ENCODE measurements around the gene HSD11B2.

The HSD11B2 gene

DNA sequence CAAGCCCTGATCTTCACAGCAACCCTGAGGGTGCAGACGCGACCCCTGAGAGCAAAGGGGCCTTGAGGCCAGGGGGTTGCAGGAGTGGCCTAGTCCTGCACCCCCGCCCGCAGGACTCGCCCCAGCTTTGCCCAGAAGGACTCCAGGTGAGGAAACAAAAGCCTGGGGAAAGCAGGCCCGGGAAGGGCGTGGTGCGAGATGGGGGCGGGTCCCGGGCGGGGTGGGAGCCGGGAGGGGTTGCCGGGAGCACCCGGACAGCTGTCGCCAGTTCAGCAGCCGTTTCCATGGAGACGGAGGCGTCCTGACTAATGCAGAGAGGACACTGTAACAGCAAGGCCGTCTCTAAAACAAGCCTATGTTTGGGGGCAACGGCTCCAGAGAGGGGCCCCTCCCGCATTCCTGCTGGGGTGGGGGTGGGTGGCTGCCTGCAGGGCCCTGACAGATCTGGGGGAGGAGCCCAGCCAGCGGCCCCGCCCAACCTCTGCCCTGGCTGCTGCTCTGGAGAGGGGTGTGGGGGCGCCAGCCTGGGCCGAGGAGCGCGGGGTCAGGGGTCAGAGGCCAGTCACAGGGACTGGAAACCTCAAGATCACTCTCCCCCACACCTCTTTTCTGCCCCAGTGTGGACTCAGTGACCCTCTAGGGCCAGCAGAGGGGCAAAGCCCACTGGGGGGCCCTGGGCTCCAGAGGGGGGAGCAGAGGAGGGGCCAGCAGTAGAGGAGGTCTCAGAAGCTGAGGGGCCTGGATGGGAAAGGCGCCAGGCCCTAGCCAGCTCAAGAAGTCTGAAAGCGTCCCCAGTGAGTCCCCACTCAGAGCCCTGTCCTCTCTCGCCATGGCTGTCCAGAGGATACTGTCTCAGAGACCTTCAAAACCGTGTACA is 34.5 kb upstream of the HSD11B2 start:
- TF ChIP-seq, protein P1, sequence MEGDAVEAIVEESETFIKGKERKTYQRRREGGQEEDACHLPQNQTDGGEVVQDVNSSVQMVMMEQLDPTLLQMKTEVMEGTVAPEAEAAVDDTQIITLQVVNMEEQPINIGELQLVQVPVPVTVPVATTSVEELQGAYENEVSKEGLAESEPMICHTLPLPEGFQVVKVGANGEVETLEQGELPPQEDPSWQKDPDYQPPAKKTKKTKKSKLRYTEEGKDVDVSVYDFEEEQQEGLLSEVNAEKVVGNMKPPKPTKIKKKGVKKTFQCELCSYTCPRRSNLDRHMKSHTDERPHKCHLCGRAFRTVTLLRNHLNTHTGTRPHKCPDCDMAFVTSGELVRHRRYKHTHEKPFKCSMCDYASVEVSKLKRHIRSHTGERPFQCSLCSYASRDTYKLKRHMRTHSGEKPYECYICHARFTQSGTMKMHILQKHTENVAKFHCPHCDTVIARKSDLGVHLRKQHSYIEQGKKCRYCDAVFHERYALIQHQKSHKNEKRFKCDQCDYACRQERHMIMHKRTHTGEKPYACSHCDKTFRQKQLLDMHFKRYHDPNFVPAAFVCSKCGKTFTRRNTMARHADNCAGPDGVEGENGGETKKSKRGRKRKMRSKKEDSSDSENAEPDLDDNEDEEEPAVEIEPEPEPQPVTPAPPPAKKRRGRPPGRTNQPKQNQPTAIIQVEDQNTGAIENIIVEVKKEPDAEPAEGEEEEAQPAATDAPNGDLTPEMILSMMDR (IDR thresholded peaks at IDR 0.05; ENCODE audit: low read depth, low read length, missing control alignments), result no peak
- no peak for DNase-seq (ENCODE audit: low read depth)
- in situ Hi-C loops (cut with HindIII; ENCODE audit: low sequenced_read_pairs), result loop anchor here (5.0 kb wide), 1 partner anchor 69 kb away; the partner anchor contains the start of genes KCTD19 and LRRC36
- H3K4me3 ChIP-seq (ENCODE audit: low read depth, low read length), result no peak overlapping the region

DNA sequence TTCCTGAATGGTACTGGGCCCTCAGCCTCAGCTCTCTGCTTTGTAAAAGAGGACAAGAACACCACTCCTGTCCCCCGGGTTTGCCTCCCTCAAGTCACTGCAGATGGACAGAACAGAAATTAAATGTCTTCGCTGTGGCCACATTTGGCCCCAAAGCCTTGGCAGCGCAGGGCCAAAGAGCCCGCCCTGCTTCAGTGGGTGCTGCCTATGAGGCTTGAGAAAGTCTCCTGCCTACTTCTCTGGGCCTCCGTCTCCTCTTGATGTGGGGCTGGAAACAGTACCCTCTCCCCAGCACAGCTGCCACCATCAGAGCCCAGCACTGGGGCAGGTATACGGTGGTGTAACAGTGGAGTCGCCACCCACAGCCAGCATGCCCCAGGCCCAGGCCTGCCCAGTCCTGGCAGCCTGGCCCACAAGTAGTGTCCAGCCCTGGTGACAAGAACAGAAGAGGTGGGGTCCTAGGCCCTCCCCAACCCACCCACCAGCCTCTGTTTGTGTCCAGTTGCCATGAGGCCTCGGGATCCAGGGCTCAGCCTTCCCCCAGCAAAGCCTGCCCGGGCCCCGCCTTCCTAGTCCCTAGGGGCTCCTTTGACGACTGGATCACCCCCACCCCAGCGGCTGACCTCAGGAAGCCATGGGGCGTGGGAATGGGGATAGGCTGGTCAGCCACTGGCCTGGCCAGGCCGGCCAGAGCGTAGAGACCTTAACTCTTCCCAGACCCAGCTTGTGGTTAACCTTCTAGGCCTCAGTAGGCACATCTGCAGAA is 33.7 kb upstream of the HSD11B2 start:
- TF ChIP-seq, protein P1 (IDR thresholded peaks at IDR 0.05; ENCODE audit: low read depth, low read length, missing control alignments), result no peak
- in situ Hi-C loops (cut with HindIII; ENCODE audit: low sequenced_read_pairs), result loop anchor here (5.0 kb wide), 1 partner anchor 70 kb away; the partner anchor contains the start of genes KCTD19 and LRRC36
- H3K4me3 ChIP-seq (ENCODE audit: low read depth, low read length), result no peak overlapping the region
- DNase-seq (ENCODE audit: low read depth), result no peak

DNA sequence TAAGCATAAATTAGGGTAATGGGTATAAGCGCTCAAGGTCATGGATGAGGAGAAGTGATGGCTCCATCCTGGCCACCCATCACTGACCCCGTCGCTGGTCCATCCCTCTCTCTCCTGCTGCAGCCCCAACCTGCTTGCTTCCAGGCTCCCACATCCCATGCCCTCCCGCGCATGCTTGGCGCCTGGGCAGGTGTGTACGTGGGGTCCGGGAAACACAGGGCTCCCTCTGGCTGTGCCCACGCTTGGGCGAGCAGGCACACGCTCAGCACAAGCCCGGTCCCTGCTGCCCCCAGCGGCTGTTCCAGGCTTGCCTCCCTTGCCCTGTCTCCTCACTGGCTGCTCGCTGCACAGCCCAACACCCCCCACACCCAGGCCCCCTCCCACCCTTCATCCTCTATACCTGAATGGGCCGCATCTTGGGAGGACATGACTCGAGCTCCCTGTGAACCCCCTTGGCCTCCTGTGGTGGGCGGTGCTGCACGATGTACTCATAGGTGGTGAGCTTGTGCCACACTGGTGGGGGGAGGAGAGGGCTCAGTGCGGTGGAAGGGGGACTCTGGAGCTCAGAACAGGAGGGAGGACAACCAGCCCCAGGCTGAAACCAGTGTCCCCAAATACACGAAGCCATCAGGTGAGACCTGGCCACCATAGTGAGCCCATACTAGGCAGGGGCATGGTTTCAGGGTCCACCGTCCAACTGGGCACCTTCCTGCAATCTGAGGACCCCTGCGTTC is 32.9 kb upstream of the HSD11B2 start:
- H3K4me3 ChIP-seq (ENCODE audit: low read depth, low read length), result no peak overlapping the region
- in situ Hi-C loops (cut with HindIII; ENCODE audit: low sequenced_read_pairs), result loop anchor here (5.0 kb wide), 1 partner anchor 71 kb away; the partner anchor contains the start of genes KCTD19 and LRRC36
- no peak for DNase-seq (ENCODE audit: low read depth)
- TF ChIP-seq, protein P1 (IDR thresholded peaks at IDR 0.05; ENCODE audit: low read depth, low read length, missing control alignments), result no peak

DNA sequence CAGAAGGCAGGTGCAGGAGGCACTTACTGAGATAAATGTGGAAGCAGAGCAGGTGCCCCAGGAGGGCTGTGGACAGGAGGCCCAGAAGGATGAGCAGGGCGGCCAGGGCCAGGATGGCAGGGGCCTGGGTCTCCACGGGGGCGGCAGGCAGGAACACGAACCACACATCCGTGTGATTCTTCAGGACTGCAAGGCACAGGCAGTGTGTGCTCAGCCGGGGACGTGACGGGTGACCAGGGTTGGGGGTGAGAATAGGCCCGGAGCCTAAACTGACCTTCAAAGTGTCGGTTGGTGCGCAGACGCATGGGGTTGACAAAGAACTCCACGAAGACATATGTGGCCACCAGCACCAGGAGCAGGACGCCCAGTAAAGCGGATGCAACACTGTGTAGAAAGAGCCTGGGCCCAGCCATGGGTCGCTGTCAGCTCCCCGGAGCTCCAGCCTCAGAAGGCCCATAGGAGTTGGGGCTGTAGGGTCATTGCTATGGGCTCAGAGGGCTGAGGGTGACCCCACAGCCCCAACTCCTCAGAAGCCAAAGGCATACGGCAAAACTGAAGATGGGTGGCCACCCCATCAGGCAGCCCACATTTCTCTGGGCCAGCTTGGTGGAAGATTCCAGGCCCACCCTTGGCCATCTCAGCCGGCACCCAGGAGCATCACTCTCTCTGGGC is 32.2 kb upstream of the HSD11B2 start:
- no peak overlapping the region for H3K4me3 ChIP-seq (ENCODE audit: low read depth, low read length)
- TF ChIP-seq, protein P1 (IDR thresholded peaks at IDR 0.05; ENCODE audit: low read depth, low read length, missing control alignments), result no peak
- in situ Hi-C loops (cut with HindIII; ENCODE audit: low sequenced_read_pairs), result loop anchor here (5.0 kb wide), 1 partner anchor 71 kb away; the partner anchor contains the start of genes KCTD19 and LRRC36
- no peak for DNase-seq (ENCODE audit: low read depth)

DNA sequence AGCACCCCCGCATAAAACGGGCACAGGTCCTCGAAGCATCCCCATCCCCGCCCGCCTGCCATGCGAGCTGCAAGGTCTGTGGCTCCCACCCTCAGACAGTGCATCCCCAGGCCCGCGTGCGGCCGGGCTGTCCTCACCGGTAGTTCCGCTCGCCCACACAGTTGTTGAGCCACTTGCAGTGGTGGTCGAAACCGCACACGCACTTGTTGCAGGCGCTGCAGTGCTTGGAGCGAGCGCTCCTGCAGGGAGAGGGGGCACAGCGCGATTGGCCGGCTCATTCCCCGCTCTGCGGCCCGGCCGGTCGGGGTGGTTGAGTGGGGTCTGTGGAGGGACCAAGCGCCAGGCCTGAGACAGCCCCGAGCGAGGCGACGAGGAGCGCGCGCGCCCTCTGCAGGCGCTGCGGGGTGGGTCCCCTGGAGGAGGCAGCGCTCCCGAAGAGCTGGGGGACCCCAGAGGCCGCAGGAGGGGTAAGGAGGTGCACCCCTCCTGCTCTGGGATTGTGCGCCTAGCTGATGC is 31.6 kb upstream of the HSD11B2 start:
- TF ChIP-seq, protein P1 (IDR thresholded peaks at IDR 0.05; ENCODE audit: low read depth, low read length, missing control alignments), result peak; percentile 84
- in situ Hi-C loops (cut with HindIII; ENCODE audit: low sequenced_read_pairs), result loop anchor here (5.0 kb wide), 1 partner anchor 72 kb away; the partner anchor contains the start of genes KCTD19 and LRRC36
- no peak for DNase-seq (ENCODE audit: low read depth)
- H3K4me3 ChIP-seq (ENCODE audit: low read depth, low read length), result no peak overlapping the region

Data from astrocyte of the cerebellum (primary cell).